Tibial nerve (tissue), 4 donors: Measurements from ENCODE around the gene PLEKHG4. TPM values are rescaled to one million over a fixed set of nuclear protein-coding genes. Genes with fewer than 3 reads are reported as not detected.

Source experiments
- DNase-seq, 2 donors: peaks; one replicate each; pipeline ENCODE4 v3.0.0-alpha.2; 2019; ENCODE audit warnings: low spot score in 2 of 2
- H3K27ac ChIP-seq, 4 donors: fragments of 200-600 bp; sonication (generic) in 3 of 4; one replicate each; pipeline ENCODE4 v1.5.1; 2017 to 2019; ENCODE audit warnings: mild to moderate bottlenecking in 1 of 4
- H3K27me3 ChIP-seq, 2 donors: fragments of 200-600 bp; sonication (generic) in 1 of 2; one replicate each; pipeline versions ENCODE4 v1.5.1 to v1.6.0; 2017 to 2019
- H3K36me3 ChIP-seq, 3 donors: fragments of 200-600 bp; sonication (generic); one replicate each; pipeline ENCODE4 v1.5.1; 2018 to 2019
- H3K4me1 ChIP-seq, 4 donors: fragments of 200-600 bp; sonication (generic) in 3 of 4; one replicate each; pipeline ENCODE4 v1.5.1; 2017 to 2019
- H3K4me3 ChIP-seq, 4 donors: fragments of 200-600 bp; sonication (generic) in 3 of 4; one replicate each; pipeline ENCODE4 v1.5.1; 2017 to 2019; ENCODE audit warnings: mild to moderate bottlenecking in 1 of 4, moderate library complexity in 1 of 4
- H3K9me3 ChIP-seq, 4 donors: fragments of 200-600 bp; sonication (generic) in 3 of 4; one replicate each; pipeline ENCODE4 v1.5.1; 2017 to 2019
- CTCF ChIP-seq, 5 experiments: fragments of 200-600 bp in 3 of 5; fragments of 450-650 bp in 2 of 5; sonication (generic) in 3 of 5; IDR thresholded peaks; one replicate each; pipeline ENCODE4 v1.5.1; 2016 to 2019; ENCODE audit warnings: antibody characterized with exemption in 5 of 5, mild to moderate bottlenecking in 3 of 5, moderate library complexity in 2 of 5
- EP300 ChIP-seq, 2 donors: sonication (generic); formaldehyde crosslinking; IDR thresholded peaks; one replicate each; pipeline ENCODE4 v1.6.1; 2017; ENCODE audit warnings: antibody characterized with exemption in 2 of 2, mild to moderate bottlenecking in 1 of 2
- POLR2A ChIP-seq, 2 donors: fragments of 450-650 bp; IDR thresholded peaks; one replicate each; pipeline ENCODE4 v1.6.1; 2017; ENCODE audit warnings: antibody characterized with exemption in 2 of 2, mild to moderate bottlenecking in 2 of 2, moderate library complexity in 2 of 2
- WGBS, 2 donors: methylation state at CpG; one replicate each; pipeline ENCODE4 v1.1.5; 2018; 5-methylcytosine and 5-hydroxymethylcytosine counted together
- total RNA-seq, 4 donors: library from RNA; depleted of rRNA; stranded (reverse); fragments of >200 nt; gene quantifications; one replicate each; pipeline ENCODE4 v1.1.0, GENCODE V29; 2016

PLEKHG4 gene
- total RNA-seq, 4 donors from 2014 or later = 25.6 to 42.4 (median 34.6) TPM

GRCh38 chr16:67257486-67258160, 21.7 kb upstream of the PLEKHG4 start:
- Histone ChIP-seq H3K4me1 (no peaks in the 10 kb centered on the region), H3K27me3 (no peaks in the 10 kb centered on the region), H3K4me3 (no peak overlapping the region), H3K9me3 (no peaks in the 10 kb centered on the region), H3K27ac (no peak overlapping the region), H3K36me3 (no peaks in the 10 kb centered on the region)
- WGBS, 2 donors = 72 to 76% methylated on average over 4 of the region's 4 CpGs
- TF ChIP-seq CTCF (IDR thresholded peaks at IDR 0.05) (no peak), EP300 (IDR thresholded peaks at IDR 0.05) (no peak), POLR2A (IDR thresholded peaks at IDR 0.05) (no peak)
- DNase-seq = no peak

GRCh38 chr16:67258161-67258835, 21.0 kb upstream of the PLEKHG4 start:
- Histone ChIP-seq H3K4me1 (no peaks in the 10 kb centered on the region), H3K9me3 (no peaks in the 10 kb centered on the region), H3K27me3 (no peaks in the 10 kb centered on the region), H3K36me3 (no peaks in the 10 kb centered on the region), H3K4me3 (no peak overlapping the region), H3K27ac (no peak overlapping the region)
- DNase-seq = no peak
- 80 to 82% methylated on average over 10 to 11 of the region's 11 CpGs for WGBS, 2 donors
- TF ChIP-seq EP300 (IDR thresholded peaks at IDR 0.05) (no peak), POLR2A (IDR thresholded peaks at IDR 0.05) (no peak), CTCF (IDR thresholded peaks at IDR 0.05) (no peak)

- Histone ChIP-seq H3K36me3 (no peaks in the 10 kb centered on the region), H3K4me3 (no peak overlapping the region), H3K4me1 (no peaks in the 10 kb centered on the region), H3K27me3 (no peaks in the 10 kb centered on the region), H3K27ac (no peak overlapping the region), H3K9me3 (no peaks in the 10 kb centered on the region)
- 90 to 94% methylated on average over 12 of the region's 12 CpGs for WGBS, 2 donors
- no peak for DNase-seq
- no peak for TF ChIP-seq POLR2A (IDR thresholded peaks at IDR 0.05)
- no peak for TF ChIP-seq CTCF (IDR thresholded peaks at IDR 0.05)
- TF ChIP-seq EP300 (IDR thresholded peaks at IDR 0.05) = no peak
These were observed 19.6 kb upstream of the PLEKHG4 start for GRCh38 chr16:67259705-67260104.

GRCh38 chr16:67260426-67261063, 18.8 kb upstream of the PLEKHG4 start:
- DNase-seq = no peak
- no peaks in the 10 kb centered on the region for H3K36me3 ChIP-seq
- no peak overlapping the region for H3K4me3 ChIP-seq
- H3K27me3 ChIP-seq = no peaks in the 10 kb centered on the region
- H3K4me1 ChIP-seq = no peaks in the 10 kb centered on the region
- TF ChIP-seq CTCF (IDR thresholded peaks at IDR 0.05) (peak in 4 of 5 experiments; percentile 9 to 22 (median 16)), EP300 (IDR thresholded peaks at IDR 0.05) (no peak), POLR2A (IDR thresholded peaks at IDR 0.05) (no peak)
- WGBS, 2 donors = 70 to 73% methylated on average over 4 of the region's 4 CpGs
- H3K27ac ChIP-seq = no peak overlapping the region
- no peaks in the 10 kb centered on the region for H3K9me3 ChIP-seq

- Histone ChIP-seq H3K4me3 (no peak overlapping the region), H3K27ac (no peak overlapping the region), H3K4me1 (peaks cover 0 to 4% (median 0%) of the 10 kb centered on the region in 4 donors), H3K9me3 (no peaks in the 10 kb centered on the region), H3K27me3 (no peaks in the 10 kb centered on the region), H3K36me3 (no peaks in the 10 kb centered on the region)
- no peak for DNase-seq
- 86 to 90% methylated on average over 3 of the region's 3 CpGs for WGBS, 2 donors
- no peak for TF ChIP-seq EP300 (IDR thresholded peaks at IDR 0.05)
- TF ChIP-seq CTCF (IDR thresholded peaks at IDR 0.05) = no peak
- TF ChIP-seq POLR2A (IDR thresholded peaks at IDR 0.05) = no peak
These were observed 16.1 kb upstream of the PLEKHG4 start for GRCh38 chr16:67263201-67263600.
